BJ (cell line): Measurements from ENCODE around the gene RAPGEF6. TPM values are rescaled to one million over a fixed set of nuclear protein-coding genes. Genes with fewer than 3 reads are reported as not detected.

ENCODE experiments used
- CTCF ChIA-PET: fragments of 350-600 bp; formaldehyde crosslinking; extraction: SDS; loops from one replicate; lab custom pipeline; 2021; ENCODE audit warnings: antibody characterized with exemption, inconsistent platforms; lab: Yijun Ruan, JAX
- POLR2A ChIA-PET: fragments of 300-600 bp; sonication (Branson Sonifier 250); formaldehyde crosslinking; extraction: SDS; loops from one replicate; lab custom pipeline; 2021; ENCODE audit warnings: antibody characterized with exemption; lab: Charles Lee
- DNase-seq: peaks from one replicate; pipeline ENCODE4 v3.0.0-alpha.2; 2011; ENCODE audit warnings: low read depth
- H3K27me3 ChIP-seq: 2 replicates; pipeline ENCODE4 v1.6.0; 2011; ENCODE audit warnings: low read length; ENCODE audit not compliant: control insufficient read depth, insufficient read depth
- H3K36me3 ChIP-seq: 2 replicates; pipeline ENCODE4 v1.5.1; 2011; ENCODE audit warnings: low read length; ENCODE audit not compliant: control insufficient read depth, insufficient read depth
- H3K4me3 ChIP-seq: 2 replicates; pipeline ENCODE4 v1.5.1; 2011; ENCODE audit warnings: low read depth, mild to moderate bottlenecking, control low read depth, low read length
- CTCF ChIP-seq: IDR thresholded peaks from 2 replicates; pipeline ENCODE4 v1.5.1; 2011; ENCODE audit warnings: low read depth, mild to moderate bottlenecking, control low read depth, inconsistent platforms, low read length, moderate library complexity; ENCODE audit not compliant: insufficient read depth
- polyA plus RNA-seq: library from polyadenylated mRNA; depleted of rRNA; stranded (reverse); fragments of >200 nt; gene quantifications from 2 replicates; pipeline ENCODE4 v1.2.3, GENCODE V29; 2011

RAPGEF6 gene
- polyA plus RNA-seq, 1 experiment, result 6.2 TPM

- POLR2A ChIA-PET, result interaction anchor here (0.6 kb wide), 1 partner anchor 527 kb away, joined by 15 read pairs; no protein-coding TSS in a partner anchor
Observed at GRCh38 chr5:131570757-131571156, 64.3 kb downstream of the RAPGEF6 start.

GRCh38 chr5:131564229-131564652 lies 70.8 kb downstream of the RAPGEF6 start:
- H3K27me3 ChIP-seq, result no peaks in the 10 kb centered on the region
- no peak for DNase-seq
- H3K4me3 ChIP-seq, result no peak overlapping the region
- H3K36me3 ChIP-seq, result no peaks in the 10 kb centered on the region
- no peak for TF ChIP-seq CTCF
- ChIA-PET POLR2A (interaction anchor here (0.7 kb wide), 1 partner anchor 227 kb away, joined by 3 read pairs; no protein-coding TSS in a partner anchor), CTCF (interaction anchor here (2.3 kb wide), 1 partner anchor 24 kb away, joined by 11 read pairs; no protein-coding TSS in a partner anchor)

More at GRCh38 chr5:131570757-131571156, 64.3 kb downstream of the RAPGEF6 start:
- no peaks in the 10 kb centered on the region for H3K27me3 ChIP-seq
- no peaks in the 10 kb centered on the region for H3K36me3 ChIP-seq
- DNase-seq, result no peak
- no peak overlapping the region for H3K4me3 ChIP-seq
- CTCF ChIA-PET, result interaction anchor here (1.1 kb wide), 1 partner anchor 10 kb away, joined by 4 read pairs; no protein-coding TSS in a partner anchor
- no peak for TF ChIP-seq CTCF

GRCh38 chr5:131563434-131564228 lies 71.4 kb downstream of the RAPGEF6 start:
- no peaks in the 10 kb centered on the region for H3K27me3 ChIP-seq
- no peak for TF ChIP-seq CTCF
- no peaks in the 10 kb centered on the region for H3K36me3 ChIP-seq
- POLR2A ChIA-PET, result no interaction called here
- CTCF ChIA-PET, result interaction anchor here (0.6 to 2.3 kb wide), 2 partner anchors 25 to 92 kb away, joined by 3 to 11 read pairs; no protein-coding TSS in a partner anchor
- DNase-seq, result no peak
- no peak overlapping the region for H3K4me3 ChIP-seq

GRCh38 chr5:131550606-131551005 lies 84.4 kb downstream of the RAPGEF6 start:
- peaks cover 3% of the 10 kb centered on the region; the same call in 1 of the 2 replicates for H3K36me3 ChIP-seq
- CTCF ChIA-PET, result interaction anchor here (0.9 kb wide), 1 partner anchor 18 kb away, joined by 3 read pairs; no protein-coding TSS in a partner anchor
- no peak for DNase-seq

More at GRCh38 chr5:131550606-131551005, 84.4 kb downstream of the RAPGEF6 start:
- no peak overlapping the region for H3K4me3 ChIP-seq
- no peak for TF ChIP-seq CTCF
- POLR2A ChIA-PET, result no interaction called here
- no peaks in the 10 kb centered on the region for H3K27me3 ChIP-seq
